ENCODE data around the gene STAT5B.

STAT5B gene

DNA sequence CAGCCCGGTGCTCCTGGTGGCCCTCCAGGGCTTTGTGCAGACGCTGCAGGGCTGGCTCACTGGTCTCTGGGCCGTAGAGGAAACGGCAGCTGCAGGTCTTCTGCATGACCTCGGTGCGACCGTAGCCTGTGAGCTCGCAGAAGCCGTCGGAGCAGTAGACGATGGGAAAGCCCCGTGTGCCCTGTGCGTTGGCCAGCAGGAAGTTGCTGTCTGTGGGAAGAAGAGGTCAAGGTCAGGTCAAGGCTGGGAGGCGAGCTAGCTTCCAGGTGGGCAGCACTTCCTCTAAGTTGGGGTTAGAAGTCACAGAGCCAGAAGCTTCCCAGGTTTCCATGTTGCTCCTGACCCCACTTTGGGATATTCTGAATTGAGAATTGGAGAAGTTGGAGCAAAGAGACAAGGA, 97.4 kb downstream of the STAT5B start:
- DNase-seq: no peak

DNA sequence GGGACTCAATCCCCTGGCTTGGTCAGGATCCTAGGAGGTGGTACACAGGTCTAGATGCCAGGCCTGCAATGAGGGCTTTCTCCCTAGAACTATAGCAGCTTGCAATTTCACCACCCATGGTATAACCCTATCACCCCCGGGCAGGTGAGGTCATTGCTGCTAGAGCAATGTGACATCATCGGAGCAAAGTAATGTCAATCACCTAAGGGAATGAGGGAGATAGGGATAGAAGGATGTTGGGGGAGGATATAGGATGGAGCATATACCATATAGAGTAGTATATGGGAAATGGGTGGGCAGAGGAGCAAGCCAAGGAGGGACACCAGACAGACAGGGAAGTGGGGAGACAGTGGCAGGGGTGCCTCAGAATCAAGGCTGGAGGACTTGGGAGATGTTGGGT, 98.5 kb downstream of the STAT5B start:
- DNase-seq: no peak

DNA sequence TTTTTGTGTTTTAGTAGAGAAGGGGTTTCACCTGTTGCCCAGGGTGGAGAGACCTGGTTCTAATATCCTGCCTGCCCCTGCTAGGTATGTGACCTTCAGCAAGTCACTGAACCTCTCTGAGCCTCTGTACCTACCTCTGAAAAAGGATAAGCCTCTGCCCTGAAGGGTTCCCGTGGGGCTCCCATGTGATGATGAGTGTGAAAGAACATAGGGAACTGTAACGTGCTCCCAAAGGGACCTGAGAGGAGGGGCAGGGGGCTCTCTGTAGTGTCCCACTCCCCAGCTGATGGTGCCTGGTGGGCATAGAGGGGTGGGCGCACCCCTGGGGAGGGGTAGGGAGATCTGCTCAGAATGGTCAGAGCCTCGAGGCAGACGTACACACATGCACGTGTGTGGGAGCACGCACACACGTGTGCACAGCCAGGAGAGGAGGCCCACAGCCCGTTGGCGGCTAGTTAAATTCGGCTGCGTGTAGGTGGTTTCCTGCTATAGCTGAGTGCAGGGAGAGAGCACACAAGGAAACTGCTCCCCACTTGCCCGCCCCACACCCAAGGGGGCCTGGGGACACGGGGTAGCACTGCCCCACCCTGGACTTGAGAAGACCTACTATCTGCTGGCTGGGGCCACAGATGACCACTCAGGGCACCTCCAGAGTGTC, 101.9 kb downstream of the STAT5B start:
- no peak for DNase-seq

GRCh38 chr17:42171831-42172230, 104.4 kb downstream of the STAT5B start:
- no peak for DNase-seq

- no peak for DNase-seq
Observed at GRCh38 chr17:42169351-42169750, 106.8 kb downstream of the STAT5B start.

DNA sequence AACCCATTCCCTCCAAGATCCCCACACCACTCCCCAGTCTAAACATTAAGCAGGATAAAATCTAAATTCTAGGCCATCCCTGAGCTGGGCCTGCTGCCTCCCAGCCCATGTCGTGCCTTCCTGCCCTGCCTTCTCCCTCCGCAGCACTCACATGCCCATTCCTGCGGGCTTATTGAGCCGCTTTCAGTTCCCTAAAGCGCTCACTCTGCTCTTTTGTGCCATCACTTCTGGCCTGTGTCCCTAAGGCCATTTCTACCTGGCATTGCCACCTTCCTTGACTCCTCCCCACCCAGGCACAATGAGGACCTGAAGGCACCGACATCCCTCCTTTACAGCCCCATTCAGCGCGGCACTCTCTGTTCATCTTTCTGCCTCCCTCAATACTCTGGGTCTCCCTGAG, 108.4 kb downstream of the STAT5B start:
- DNase-seq: no peak

DNA sequence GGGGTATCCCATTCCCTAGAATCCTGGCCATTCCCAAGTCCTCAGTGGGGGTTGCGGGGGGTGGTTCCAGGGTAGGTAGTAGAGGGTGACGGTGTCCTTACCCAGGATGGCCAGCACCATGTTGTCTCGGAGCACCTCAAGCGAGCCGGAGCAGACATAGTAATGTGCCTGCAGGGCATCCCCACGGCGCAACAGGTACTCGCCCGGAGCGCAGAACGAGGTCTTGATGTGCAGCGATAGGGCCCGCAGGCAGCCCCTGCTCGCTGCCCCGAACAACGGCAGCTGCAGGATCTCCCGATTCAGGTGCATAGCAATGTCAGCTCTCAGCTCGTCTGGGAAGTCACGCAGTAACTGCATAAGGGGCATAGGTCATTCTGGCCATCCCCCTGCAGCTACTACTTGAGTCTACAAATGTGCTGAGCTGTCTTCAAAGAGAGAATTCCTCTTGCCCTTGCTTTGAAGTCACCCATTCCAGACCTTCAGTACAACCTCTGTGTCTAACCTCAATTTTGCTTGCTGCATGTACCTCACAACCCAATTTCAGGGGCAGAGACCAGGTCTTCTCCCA, 109.9 kb downstream of the STAT5B start:
- no peak for DNase-seq

GRCh38 chr17:42165751-42166150, 110.4 kb downstream of the STAT5B start:
- DNase-seq: no peak

DNA sequence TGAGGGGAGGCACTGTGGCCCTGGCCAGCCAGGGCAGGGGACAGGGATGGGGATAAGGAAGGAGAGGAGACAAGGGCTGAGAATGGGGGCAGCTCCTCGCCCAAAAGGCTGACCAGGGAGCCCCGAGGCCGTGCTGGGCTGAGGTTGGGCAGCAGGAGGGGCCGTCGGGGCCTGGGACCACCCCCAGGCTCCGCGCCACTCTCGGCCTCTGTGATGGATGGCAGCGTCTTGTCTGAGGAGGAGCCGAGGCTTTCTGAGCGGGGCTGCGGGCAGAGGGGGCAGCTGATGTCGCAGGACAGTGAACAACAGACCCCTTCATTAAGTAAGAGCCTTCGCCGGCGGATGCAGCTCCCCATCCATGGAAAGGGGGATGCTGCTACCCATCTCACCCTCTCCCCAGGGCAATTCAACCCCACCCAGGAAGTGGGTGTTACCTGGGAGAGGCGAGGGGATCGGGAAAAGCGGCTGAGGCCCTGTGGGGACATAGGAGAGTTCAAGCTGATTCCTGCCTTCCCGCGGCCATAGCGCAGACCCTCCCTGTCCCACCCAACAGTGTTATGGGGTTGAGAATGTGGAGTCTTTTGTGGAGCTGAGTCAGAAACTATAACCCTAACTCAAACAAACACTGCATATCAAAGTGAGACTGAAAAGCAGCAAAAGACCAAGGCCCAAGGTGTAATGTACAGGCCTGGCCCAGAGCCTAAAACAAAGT, 112.3 kb downstream of the STAT5B start:
- DNase-seq: no peak

DNA sequence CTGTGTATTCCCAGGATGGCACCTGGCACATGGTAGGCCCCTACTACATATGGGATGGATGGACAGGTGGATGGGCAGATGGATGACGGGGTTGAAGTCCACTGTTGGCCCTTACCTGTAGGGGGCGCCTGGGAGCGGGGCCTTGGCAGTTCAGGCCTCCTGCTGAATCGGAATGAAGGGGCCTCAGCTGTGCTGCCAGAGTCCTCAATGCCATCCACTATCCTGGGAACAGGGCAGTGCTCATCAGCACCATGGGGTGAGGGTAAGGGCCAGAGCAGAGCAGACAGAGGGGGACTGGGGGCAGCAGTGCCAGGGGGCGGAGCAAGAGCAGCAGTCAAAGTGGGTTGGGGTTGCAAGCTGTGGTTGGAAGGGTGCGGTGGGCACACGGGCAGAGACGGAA, 113.1 kb downstream of the STAT5B start:
- DNase-seq: peak; percentile 53

GRCh38 chr17:42160531-42160910, 115.7 kb downstream of the STAT5B start:
- DNase-seq: no peak

DNA sequence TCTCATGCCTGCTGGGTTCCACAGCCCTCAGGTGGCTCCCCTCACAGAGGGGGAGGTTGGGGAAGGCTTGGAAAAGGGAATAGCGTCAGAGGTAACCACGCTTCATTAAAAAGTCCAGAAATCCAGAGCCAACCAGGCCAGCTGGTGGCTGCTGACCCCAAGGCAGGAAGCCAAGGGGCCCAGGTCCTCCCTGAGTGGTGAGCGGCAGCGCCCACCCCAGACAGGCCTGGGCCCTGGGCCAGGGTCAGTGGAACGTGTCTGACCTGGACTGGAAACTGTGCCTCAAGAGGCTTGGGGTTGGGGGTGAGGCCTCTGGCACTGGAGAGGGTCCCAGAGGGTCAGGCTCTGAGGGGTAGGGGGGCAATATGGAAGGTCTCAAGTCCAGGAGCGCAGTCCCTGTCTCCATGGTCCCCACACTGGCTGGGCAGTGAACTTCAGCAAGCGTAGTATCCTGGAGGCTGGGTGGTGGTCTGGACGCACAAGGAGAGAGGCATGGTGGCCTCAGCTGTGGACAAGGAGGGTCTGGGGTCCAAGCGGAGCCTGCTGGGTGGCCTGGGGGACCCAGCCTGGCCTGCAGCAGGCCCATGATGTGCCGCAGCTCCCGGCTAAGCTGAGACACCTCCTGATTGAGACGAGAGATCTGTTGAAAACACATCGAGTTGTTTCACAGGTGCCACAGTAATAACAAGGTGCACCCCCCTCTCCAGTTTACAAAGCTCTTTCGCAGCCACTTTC, 116.2 kb downstream of the STAT5B start:
- DNase-seq: no peak

DNA sequence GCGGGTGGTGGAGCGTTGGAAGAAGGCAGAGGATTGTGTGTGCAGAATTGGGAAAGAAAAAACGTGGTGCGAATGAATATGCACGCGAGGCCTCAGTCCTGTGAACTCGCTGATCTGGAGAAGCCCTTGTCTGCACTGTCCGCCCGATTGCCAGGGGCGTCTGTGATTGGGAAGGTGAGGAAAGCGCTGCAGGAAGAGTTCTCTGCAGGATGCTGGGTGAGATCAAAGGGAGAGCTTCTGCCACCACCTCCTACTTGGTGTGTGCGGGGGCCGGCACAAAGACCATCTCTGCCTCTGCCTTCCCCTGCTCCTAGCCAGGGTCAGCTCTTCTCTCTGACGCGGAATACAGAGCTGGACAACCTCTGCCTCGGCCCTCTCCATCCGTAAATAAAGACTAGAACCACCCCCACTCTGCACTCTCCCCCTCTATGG, 120.6 kb downstream of the STAT5B start:
- DNase-seq: no peak

- no peak for DNase-seq
Observed at GRCh38 chr17:42153919-42154742, 122.1 kb downstream of the STAT5B start.

Measured in CD4-positive, alpha-beta T cell treated with Interleukin-17A for 4 hours (primary cell).